Lower leg skin (tissue), 4 donors: ENCODE data around the gene ARAP1. TPM values are rescaled to one million over a fixed set of nuclear protein-coding genes. Genes with fewer than 3 reads are reported as not detected.

Experiments
- DNase-seq, 2 donors: peaks; one replicate each; pipeline ENCODE4 v3.0.0-alpha.2; 2019; ENCODE audit warnings: low spot score in 2 of 2
- H3K4me3 ChIP-seq: fragments of 200-600 bp; sonication (generic); 2 replicates; pipeline ENCODE4 v1.5.1; 2017; ENCODE audit warnings: mild to moderate bottlenecking, low read depth; ENCODE audit not compliant: poor library complexity, severe bottlenecking
- POLR2A ChIP-seq, 2 donors: fragments of 450-650 bp; IDR thresholded peaks; one replicate each; pipeline ENCODE4 v1.6.1; 2016 to 2017; ENCODE audit warnings: antibody characterized with exemption in 2 of 2, mild to moderate bottlenecking in 1 of 2, moderate library complexity in 1 of 2
- WGBS, 2 donors: methylation state at CpG; one replicate each; pipeline ENCODE4 v1.1.5; 2018; 5-methylcytosine and 5-hydroxymethylcytosine counted together
- intact Hi-C: fragments of 100-400 bp; cut with DNase I; formaldehyde crosslinking; loops from one replicate; pipeline ENCODE4 v1.15.0; 2023; ENCODE audit warnings: low total_unique reads
- total RNA-seq, 4 donors: library from RNA; depleted of rRNA; stranded (reverse); fragments of >200 nt; gene quantifications; one replicate each; pipeline ENCODE4 v1.1.0, GENCODE V29; 2016
- TF ChIP-seq, protein P1 (sequence below), 3 donors: fragments of 450-650 bp; IDR thresholded peaks; one replicate each; pipeline ENCODE4 v1.5.1; 2016; ENCODE audit warnings: antibody characterized with exemption in 3 of 3, mild to moderate bottlenecking in 3 of 3, moderate library complexity in 2 of 3

Gene ARAP1
- total RNA-seq, 4 donors from 2014 or later = 60.6 to 89.6 (median 80.6) TPM

- intact Hi-C loops = no loop called here
- no peak for TF ChIP-seq POLR2A (IDR thresholded peaks at IDR 0.05)
- TF ChIP-seq, protein P1, sequence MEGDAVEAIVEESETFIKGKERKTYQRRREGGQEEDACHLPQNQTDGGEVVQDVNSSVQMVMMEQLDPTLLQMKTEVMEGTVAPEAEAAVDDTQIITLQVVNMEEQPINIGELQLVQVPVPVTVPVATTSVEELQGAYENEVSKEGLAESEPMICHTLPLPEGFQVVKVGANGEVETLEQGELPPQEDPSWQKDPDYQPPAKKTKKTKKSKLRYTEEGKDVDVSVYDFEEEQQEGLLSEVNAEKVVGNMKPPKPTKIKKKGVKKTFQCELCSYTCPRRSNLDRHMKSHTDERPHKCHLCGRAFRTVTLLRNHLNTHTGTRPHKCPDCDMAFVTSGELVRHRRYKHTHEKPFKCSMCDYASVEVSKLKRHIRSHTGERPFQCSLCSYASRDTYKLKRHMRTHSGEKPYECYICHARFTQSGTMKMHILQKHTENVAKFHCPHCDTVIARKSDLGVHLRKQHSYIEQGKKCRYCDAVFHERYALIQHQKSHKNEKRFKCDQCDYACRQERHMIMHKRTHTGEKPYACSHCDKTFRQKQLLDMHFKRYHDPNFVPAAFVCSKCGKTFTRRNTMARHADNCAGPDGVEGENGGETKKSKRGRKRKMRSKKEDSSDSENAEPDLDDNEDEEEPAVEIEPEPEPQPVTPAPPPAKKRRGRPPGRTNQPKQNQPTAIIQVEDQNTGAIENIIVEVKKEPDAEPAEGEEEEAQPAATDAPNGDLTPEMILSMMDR (IDR thresholded peaks at IDR 0.05) = no peak
- H3K4me3 ChIP-seq = no peak overlapping the region
- 65 to 81% methylated on average over 4 to 7 of the region's 7 CpGs for WGBS, 2 donors
- DNase-seq = no peak
Observed at GRCh38 chr11:72776844-72777754, 24.9 kb upstream of the ARAP1 start.

GRCh38 chr11:72776117-72776843, 24.1 kb upstream of the ARAP1 start:
- intact Hi-C loops = no loop called here
- DNase-seq = no peak
- WGBS, 2 donors = 85 to 90% methylated on average over 9 of the region's 9 CpGs
- TF ChIP-seq POLR2A (IDR thresholded peaks at IDR 0.05) = no peak
- TF ChIP-seq, protein P1 (IDR thresholded peaks at IDR 0.05) = no peak
- H3K4me3 ChIP-seq = no peak overlapping the region

DNA sequence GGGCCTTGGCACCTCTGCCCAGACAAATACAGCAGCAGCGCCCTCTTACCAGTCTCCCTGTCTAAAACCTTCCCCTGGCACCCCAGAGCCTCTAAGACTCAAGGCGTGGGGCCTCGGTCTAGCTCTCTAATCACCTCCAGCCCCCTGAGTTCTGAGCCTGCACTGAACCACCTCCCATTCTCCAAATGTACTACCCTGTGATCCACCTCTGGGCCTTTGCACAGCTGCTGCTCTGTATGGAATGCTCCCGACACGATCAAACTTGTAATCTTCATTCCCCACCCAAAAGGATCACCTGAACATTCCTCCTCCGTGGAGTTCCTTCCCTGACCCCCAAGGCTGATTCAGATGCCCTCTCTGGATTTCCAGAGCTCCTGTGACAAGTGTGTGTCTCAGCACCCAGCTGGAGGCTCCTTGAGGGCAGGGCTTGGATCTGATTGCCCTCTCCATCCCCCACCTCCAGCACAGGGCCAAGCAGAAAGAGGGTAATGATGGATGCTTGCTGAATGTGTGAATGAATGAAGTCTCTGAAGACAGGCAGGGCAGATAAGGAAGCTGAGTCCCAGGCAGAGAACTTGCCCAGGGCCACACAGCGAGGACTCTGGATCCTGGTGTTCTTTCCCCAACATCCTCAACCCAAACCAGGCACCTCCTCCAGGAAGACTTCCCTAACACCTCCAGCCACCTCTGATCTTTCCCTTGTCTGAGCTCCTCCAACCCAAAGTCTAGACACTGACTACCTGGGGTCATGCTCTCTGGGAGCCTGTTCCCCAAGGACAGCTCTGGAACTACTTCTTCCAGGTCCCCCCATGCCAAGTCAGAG, 23.3 kb upstream of the ARAP1 start:
- TF ChIP-seq POLR2A (IDR thresholded peaks at IDR 0.05) = no peak
- TF ChIP-seq, protein P1 (IDR thresholded peaks at IDR 0.05) = no peak
- H3K4me3 ChIP-seq = no peak overlapping the region
- DNase-seq = no peak
- intact Hi-C loops = no loop called here
- WGBS, 2 donors = 81 to 93% methylated on average over 7 of the region's 7 CpGs

DNA sequence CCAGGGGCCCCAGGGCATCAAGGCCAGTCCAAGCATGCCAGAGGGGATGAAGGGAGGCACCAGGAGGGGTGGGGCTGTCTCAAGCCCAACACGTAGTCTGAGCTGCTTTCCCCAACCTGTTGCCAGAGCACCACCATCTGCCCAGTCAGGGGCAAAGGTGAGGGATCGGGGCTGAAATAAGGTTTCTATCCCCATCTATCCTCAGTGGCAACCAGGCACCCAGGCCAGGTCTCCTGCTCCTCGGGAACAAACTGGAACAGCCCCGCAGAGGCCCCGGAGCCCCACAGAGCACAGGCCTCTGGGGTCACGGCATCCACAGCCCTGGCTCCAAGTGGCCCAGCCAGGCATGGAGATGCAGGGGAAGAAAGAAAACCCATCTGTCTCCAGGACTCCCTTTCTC, 22.3 kb upstream of the ARAP1 start:
- 69 to 80% methylated on average over 6 of the region's 6 CpGs for WGBS, 2 donors
- TF ChIP-seq POLR2A (IDR thresholded peaks at IDR 0.05) = no peak
- TF ChIP-seq, protein P1 (IDR thresholded peaks at IDR 0.05) = no peak
- no peak overlapping the region for H3K4me3 ChIP-seq
- DNase-seq = no peak
- intact Hi-C loops = no loop called here

- H3K4me3 ChIP-seq = no peak overlapping the region
- no peak for TF ChIP-seq POLR2A (IDR thresholded peaks at IDR 0.05)
- TF ChIP-seq, protein P1 (IDR thresholded peaks at IDR 0.05) = no peak
- intact Hi-C loops = no loop called here
- DNase-seq = no peak
- WGBS, 2 donors = 39 to 50% methylated on average over 6 of the region's 6 CpGs
Observed at GRCh38 chr11:72773696-72774095, 21.5 kb upstream of the ARAP1 start.
